ENCODE results near the gene C1orf21.
A peak's percentile ranks its signal among the peaks of the same experiment; 100 is the strongest.

The C1orf21 gene

DNA sequence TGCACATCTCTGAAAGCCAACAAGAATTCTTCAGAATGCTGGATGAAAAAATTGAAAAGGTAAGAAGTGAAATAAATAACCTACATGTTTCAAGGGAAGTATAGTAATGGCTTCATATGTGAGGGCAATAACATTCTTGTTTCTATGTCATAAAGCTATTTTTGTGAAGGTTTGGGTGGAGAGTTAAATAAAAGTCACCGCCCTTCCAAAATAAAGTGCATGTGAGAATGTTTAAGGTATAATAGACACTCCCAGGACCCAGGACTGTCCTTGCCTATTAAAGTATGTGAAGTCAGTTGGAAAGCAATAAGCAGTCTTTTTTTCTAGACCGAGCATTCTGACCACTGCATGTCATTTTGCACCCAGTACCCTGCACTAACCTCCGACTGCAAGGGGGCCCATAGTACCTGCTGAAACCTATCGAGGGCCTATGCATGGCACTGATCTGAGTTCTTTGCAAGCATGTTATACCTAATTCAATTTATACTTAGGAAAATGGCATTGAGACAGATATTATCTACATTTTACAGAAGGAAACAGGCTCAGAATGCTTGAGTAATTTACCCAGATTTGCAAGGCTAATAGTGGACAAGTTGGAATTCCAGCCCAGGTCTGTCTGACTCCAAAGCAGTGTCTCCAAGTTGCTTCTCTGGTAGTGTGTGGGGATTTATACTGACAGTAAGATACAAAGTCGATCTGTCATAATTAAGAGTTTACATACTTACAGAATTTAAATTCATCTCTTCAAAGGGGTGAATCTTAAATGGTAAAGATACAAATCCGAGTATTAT lies 211.8 kb downstream of the C1orf21 start:
- TF ChIP-seq, protein P1, sequence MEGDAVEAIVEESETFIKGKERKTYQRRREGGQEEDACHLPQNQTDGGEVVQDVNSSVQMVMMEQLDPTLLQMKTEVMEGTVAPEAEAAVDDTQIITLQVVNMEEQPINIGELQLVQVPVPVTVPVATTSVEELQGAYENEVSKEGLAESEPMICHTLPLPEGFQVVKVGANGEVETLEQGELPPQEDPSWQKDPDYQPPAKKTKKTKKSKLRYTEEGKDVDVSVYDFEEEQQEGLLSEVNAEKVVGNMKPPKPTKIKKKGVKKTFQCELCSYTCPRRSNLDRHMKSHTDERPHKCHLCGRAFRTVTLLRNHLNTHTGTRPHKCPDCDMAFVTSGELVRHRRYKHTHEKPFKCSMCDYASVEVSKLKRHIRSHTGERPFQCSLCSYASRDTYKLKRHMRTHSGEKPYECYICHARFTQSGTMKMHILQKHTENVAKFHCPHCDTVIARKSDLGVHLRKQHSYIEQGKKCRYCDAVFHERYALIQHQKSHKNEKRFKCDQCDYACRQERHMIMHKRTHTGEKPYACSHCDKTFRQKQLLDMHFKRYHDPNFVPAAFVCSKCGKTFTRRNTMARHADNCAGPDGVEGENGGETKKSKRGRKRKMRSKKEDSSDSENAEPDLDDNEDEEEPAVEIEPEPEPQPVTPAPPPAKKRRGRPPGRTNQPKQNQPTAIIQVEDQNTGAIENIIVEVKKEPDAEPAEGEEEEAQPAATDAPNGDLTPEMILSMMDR (conservative IDR thresholded peaks at IDR 0.05) = no peak
- H3K27ac ChIP-seq = peak overlapping the region; percentile 50; the same call in 1 of the 2 replicates

DNA sequence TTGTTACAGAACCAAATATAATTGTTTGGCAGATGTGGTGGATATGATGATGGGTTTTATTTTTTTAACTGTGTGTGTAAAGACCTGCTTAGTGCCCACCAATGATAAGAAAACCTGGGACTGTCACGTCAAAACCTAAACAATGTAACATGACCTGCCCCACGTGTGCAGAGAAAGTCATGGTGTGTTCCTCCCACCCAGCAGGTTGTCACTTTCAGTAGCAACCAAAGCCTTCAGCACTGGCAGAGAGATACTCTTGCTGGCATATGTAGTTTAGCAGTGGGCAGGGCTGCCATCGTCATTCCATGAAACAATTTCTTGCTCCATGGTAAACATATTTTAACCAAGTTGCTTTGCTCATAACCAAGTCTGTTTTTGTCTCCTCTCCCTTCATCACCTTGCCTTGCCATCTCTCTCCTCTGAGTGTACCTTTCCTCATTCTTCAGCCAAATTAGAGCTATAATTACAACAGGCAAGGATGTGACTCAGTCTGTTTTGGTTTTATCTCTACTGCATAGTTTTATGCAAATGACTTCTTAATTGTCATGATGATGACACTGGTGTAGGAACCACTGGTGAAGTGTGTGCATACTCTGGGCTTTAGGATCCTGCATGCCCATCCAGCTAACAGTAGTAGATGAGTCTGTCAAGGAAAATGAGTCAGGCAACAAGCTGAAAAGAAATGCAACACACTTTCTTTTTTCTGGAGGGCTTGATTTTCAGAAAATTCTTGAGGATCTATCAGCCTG lies 217.5 kb downstream of the C1orf21 start:
- no peak overlapping the region for H3K27ac ChIP-seq
- TF ChIP-seq, protein P1 (conservative IDR thresholded peaks at IDR 0.05) = no peak

DNA sequence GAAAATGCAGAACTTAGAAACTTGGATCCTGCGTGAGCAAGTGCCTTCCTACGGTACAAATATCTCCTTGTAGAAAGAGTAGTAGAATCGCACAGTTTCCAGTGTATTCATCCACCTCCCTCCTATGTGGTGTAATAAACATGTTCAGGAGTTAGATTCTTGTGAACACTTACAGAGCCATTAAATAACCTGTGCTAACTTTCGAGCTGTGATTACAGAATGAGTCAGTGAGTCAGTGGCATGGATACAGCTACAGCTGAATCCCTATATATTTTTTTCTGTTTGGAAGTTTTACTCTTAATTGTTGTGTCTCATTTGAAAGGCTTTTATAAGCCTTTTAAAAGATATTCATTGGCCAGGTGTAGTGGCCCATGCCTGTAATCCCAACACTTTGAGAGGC lies 219.1 kb downstream of the C1orf21 start:
- TF ChIP-seq, protein P1 (conservative IDR thresholded peaks at IDR 0.05) = no peak
- H3K27ac ChIP-seq = no peak overlapping the region

DNA sequence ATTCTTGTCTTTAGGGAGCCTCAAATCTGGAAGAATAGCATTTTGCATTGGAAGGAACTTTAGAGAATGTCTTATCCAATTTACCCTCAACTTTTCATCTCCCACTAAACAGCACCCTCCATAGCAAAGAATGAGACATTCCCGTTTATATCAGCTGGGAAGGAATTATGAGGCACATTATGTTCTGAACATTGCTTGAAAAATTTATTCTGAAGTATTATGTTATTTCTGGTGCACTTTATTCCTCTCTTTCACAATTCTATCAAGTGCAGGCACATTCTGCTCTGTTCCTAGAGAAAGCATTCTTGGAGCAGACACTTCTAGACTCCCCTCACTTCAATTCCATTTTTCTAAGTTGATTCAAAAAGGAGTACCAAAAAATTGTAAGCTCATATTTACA lies 220.0 kb downstream of the C1orf21 start:
- H3K27ac ChIP-seq = no peak overlapping the region
- TF ChIP-seq, protein P1 (conservative IDR thresholded peaks at IDR 0.05) = no peak

DNA sequence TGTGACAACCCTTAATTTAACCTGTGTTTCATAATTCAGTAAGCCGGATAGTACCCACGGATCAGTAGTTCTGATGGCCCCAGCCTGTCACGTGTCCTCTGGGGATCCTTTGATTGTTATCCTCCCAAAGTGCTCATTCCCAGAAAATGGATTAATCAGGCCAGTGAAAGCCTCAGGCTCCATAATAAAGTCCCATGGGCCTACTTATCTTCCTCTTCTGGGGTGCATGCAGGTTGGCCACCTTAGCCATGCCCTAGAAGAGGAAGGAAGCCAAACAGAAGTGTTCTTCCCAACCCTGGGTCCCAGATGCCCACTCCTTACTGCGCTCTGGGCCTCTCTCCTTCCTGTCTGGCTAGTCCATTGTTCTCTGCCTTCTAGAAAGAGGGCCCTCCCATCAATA lies 221.8 kb downstream of the C1orf21 start:
- H3K27ac ChIP-seq = no peak overlapping the region
- TF ChIP-seq, protein P1 (conservative IDR thresholded peaks at IDR 0.05) = no peak

DNA sequence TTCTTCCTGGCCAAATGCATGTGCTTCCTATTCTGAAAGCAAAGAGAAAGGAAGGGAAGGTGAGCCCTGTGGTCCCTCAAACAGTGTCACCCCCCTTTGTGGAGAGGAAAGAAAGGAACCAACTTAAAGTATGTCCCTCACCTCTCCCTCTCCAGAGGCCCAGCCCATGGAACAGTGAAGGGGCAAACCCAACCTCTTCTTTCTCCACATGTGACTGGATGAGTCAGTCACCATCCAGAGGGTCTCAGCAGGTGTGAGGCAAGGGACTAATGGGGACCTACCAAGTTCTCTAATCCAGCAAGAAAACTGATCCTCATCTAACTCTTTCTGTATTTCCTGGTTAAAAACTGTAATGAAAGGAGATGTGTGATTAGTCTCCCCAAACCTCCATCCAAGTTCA lies 222.2 kb downstream of the C1orf21 start:
- H3K27ac ChIP-seq = no peak overlapping the region

More for the DNA sequence above, 222.2 kb downstream of the C1orf21 start:
- TF ChIP-seq, protein P1 (conservative IDR thresholded peaks at IDR 0.05) = no peak
